Measurements from ENCODE around the gene CLDN15.

CLDN15 gene

DNA sequence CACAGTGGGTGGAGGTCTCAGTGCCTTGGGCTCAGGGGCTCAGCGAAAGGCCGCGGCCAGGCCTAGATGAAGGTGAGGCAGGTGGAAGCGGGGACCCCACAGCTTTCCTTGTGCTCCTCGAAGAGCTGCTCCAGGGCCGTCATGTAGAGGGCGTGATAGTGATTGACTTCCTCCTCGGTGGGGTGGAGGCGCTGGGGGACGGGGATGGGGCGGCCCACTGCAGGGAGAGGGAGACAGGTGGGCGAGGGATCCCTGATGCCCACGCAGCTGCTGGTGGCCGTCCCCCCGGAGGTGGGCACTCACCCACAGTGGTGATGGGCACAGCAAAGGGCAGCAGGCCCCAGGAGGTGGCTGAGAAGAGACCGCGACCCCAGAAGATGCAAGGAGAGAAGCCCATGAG lies 41.7 kb downstream of the CLDN15 start:
- DNase-seq = no peak

DNA sequence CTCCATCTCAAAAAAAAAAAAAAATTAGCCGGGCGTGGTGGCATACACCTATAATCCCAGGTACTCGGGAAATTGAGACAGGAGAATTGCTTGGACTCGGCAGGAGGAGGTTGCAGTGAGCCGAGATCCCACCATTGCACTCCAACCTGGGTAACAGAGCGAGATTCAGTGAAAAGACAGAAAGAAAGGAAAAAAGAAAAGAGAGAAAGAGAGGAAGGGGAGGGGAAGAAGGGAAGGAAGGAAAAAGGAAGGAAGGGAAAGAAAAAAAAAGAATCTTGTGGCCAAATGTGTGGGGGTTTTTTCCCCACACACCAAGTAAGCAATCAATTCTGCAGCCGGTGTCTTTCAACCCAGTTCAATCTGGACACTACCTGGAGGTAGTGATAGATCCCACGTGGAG lies 48.5 kb downstream of the CLDN15 start:
- DNase-seq = no peak

- DNase-seq = no peak
Observed at GRCh38 chr7:101186844-101187428, 50.7 kb downstream of the CLDN15 start.

DNA sequence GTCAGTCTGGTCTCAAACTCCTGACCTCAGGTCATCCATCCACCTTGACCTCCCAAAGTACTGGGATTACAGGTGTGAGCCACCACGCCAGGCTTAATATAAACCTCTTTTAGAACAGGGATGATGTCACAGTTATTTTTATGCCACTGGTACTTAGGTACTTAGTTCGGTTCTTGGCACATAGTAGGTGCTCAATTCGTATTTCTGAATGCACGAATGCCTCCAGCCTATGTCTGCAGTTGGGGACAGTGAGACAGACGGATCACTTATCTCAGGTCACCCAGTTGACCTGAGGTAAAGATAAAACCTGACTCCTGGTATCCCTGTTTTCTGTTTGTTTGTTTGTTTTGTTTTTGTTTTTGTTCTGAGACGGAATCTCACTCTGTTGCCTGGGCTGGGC lies 51.4 kb downstream of the CLDN15 start:
- no peak for DNase-seq

- DNase-seq = no peak
Observed at GRCh38 chr7:101185258-101185839, 52.3 kb downstream of the CLDN15 start.

Data from activated CD8-positive, alpha-beta memory T cell treated with anti-CD3 and anti-CD28 coated beads, Interleukin-2, amount 50 U/mL, for 48 hours (primary cell).